Endothelial cell (in vitro differentiated cells): Measurements from ENCODE around the gene SFMBT2. TPM values are rescaled to one million over a fixed set of nuclear protein-coding genes. Genes with fewer than 3 reads are reported as not detected.

Experiments
- DNase-seq: peaks from one replicate; pipeline ENCODE4 v3.0.0; 2021; ENCODE audit warnings: low spot score
- H3K27ac Mint-ChIP-seq: one replicate; pipeline ENCODE4 v1.8.0; 2021; ENCODE audit warnings: mixed read lengths, inconsistent platforms; ENCODE audit not compliant: unreplicated experiment
- H3K27me3 Mint-ChIP-seq: one replicate; pipeline ENCODE4 v1.8.0; 2021; ENCODE audit warnings: mild to moderate bottlenecking, moderate library complexity, mixed read lengths, inconsistent platforms; ENCODE audit not compliant: unreplicated experiment
- H3K36me3 Mint-ChIP-seq: one replicate; pipeline ENCODE4 v1.8.0; 2021; ENCODE audit warnings: mild to moderate bottlenecking, low read depth, mixed read lengths, inconsistent platforms; ENCODE audit not compliant: unreplicated experiment
- H3K4me1 Mint-ChIP-seq: one replicate; pipeline ENCODE4 v1.8.0; 2021; ENCODE audit warnings: mild to moderate bottlenecking, mixed read lengths, inconsistent platforms; ENCODE audit not compliant: unreplicated experiment
- H3K4me3 Mint-ChIP-seq: one replicate; pipeline ENCODE4 v1.8.0; 2021; ENCODE audit warnings: mild to moderate bottlenecking, mixed read lengths, inconsistent platforms; ENCODE audit not compliant: unreplicated experiment
- H3K9me3 Mint-ChIP-seq: one replicate; pipeline ENCODE4 v1.8.0; 2021; ENCODE audit warnings: mixed read lengths, inconsistent platforms; ENCODE audit not compliant: unreplicated experiment
- CTCF ChIP-seq: fragments of 200-600 bp; sonication (generic); IDR thresholded peaks from one replicate; pipeline ENCODE4 v1.5.0; 2021; ENCODE audit warnings: antibody characterized with exemption; ENCODE audit not compliant: unreplicated experiment
- total RNA-seq: library from RNA; stranded (reverse); fragmentation: NEBNext Ultra II Directional; extraction: Animal tissue kit (Norgen Biotek cat#: 25700); gene quantifications from one replicate; pipeline ENCODE4 v1.2.1, GENCODE V29; 2021; ENCODE audit not compliant: unreplicated experiment

SFMBT2 gene
- total RNA-seq, 1 donor from 2014 or later: 16.0 TPM

- Mint-ChIP-seq H3K27ac (no peak overlapping the region), H3K27me3 (no peaks in the 10 kb centered on the region), H3K4me3 (no peak overlapping the region), H3K4me1 (no peaks in the 10 kb centered on the region), H3K9me3 (no peaks in the 10 kb centered on the region), H3K36me3 (no peaks in the 10 kb centered on the region)
- TF ChIP-seq CTCF: no peak
- DNase-seq: no peak
Observed at GRCh38 chr10:7134448-7134847, 276.4 kb downstream of the SFMBT2 start.

GRCh38 chr10:7133958-7134357 lies 276.9 kb downstream of the SFMBT2 start:
- H3K27me3 Mint-ChIP-seq: no peaks in the 10 kb centered on the region
- no peaks in the 10 kb centered on the region for H3K9me3 Mint-ChIP-seq
- H3K4me3 Mint-ChIP-seq: no peak overlapping the region
- no peak overlapping the region for H3K27ac Mint-ChIP-seq
- no peaks in the 10 kb centered on the region for H3K36me3 Mint-ChIP-seq
- H3K4me1 Mint-ChIP-seq: no peaks in the 10 kb centered on the region
- no peak for DNase-seq
- TF ChIP-seq CTCF: no peak

- Mint-ChIP-seq H3K4me3 (no peak overlapping the region), H3K27ac (no peak overlapping the region), H3K27me3 (no peaks in the 10 kb centered on the region), H3K9me3 (no peaks in the 10 kb centered on the region), H3K4me1 (no peaks in the 10 kb centered on the region), H3K36me3 (no peaks in the 10 kb centered on the region)
- no peak for DNase-seq
- no peak for TF ChIP-seq CTCF
Observed at GRCh38 chr10:7133278-7133677, 277.6 kb downstream of the SFMBT2 start.

GRCh38 chr10:7130191-7130911 lies 280.5 kb downstream of the SFMBT2 start:
- Mint-ChIP-seq H3K4me1 (no peaks in the 10 kb centered on the region), H3K27ac (no peak overlapping the region), H3K4me3 (no peak overlapping the region), H3K9me3 (no peaks in the 10 kb centered on the region), H3K36me3 (no peaks in the 10 kb centered on the region), H3K27me3 (no peaks in the 10 kb centered on the region)
- no peak for TF ChIP-seq CTCF
- no peak for DNase-seq

- H3K4me3 Mint-ChIP-seq: no peak overlapping the region
- no peaks in the 10 kb centered on the region for H3K27me3 Mint-ChIP-seq
- no peaks in the 10 kb centered on the region for H3K9me3 Mint-ChIP-seq
- H3K27ac Mint-ChIP-seq: no peak overlapping the region
- TF ChIP-seq CTCF: no peak
- DNase-seq: no peak
- H3K4me1 Mint-ChIP-seq: no peaks in the 10 kb centered on the region
- no peaks in the 10 kb centered on the region for H3K36me3 Mint-ChIP-seq
Observed at GRCh38 chr10:7123774-7124173, 287.1 kb downstream of the SFMBT2 start.
